A549 (cell line): ENCODE results near the gene RASGRP2. TPM values are rescaled to one million over a fixed set of nuclear protein-coding genes. Genes with fewer than 3 reads are reported as not detected.

ENCODE experiments used
- ATAC-seq, 2 experiments: fragments of 200-7000 bp in 1 of 2; fragments of >200 bp in 1 of 2; cut with Nextera tagmentation in 1 of 2; cut with Tn5 transposase in 1 of 2; 3 replicates each; pipeline versions ENCODE4 v1.8.0 to v1.9.1; 2018 to 2020; ENCODE audit warnings: mild to moderate bottlenecking in 1 of 2, moderate library complexity in 1 of 2
- CTCF ChIA-PET: fragments of 300-600 bp; sonication (Branson Sonifier 250); formaldehyde crosslinking; extraction: SDS; loops from one replicate; lab custom pipeline; 2021; ENCODE audit warnings: antibody characterized with exemption, inconsistent platforms; lab: Yijun Ruan, JAX
- POLR2A ChIA-PET: fragments of 350-600 bp; formaldehyde crosslinking; extraction: SDS; loops from one replicate; lab custom pipeline; 2021; ENCODE audit warnings: antibody characterized with exemption, inconsistent platforms; lab: Yijun Ruan, JAX
- DNase-seq, 2 experiments: peaks; one replicate each; pipeline versions ENCODE4 v3.0.0 to v3.0.0-alpha.2; 2011 to 2016; ENCODE audit warnings: low read depth in 1 of 2, low spot score in 1 of 2
- FAIRE-seq: peaks from 2 replicates; lab custom pipeline; 2011; peaks lifted over from hg19 to GRCh38; lab: Jason Lieb, UNC
- H3K27ac ChIP-seq, 2 experiments: fragments of >200 bp; sonication (Bioruptor Twin); formaldehyde crosslinking; 3 replicates each; pipeline ENCODE4 v1.5.1; 2016 to 2017
- H3K4me1 ChIP-seq: fragments of >200 bp; sonication (Bioruptor Twin); formaldehyde crosslinking; 3 replicates; pipeline ENCODE4 v1.6.1; 2016
- H3K4me2 ChIP-seq: fragments of >200 bp; sonication (Bioruptor Twin); formaldehyde crosslinking; 3 replicates; pipeline ENCODE4 v1.6.1; 2016
- H3K4me3 ChIP-seq: fragments of >200 bp; sonication (Bioruptor Twin); formaldehyde crosslinking; 3 replicates; pipeline ENCODE4 v1.5.1; 2016
- H3K9me3 ChIP-seq: fragments of >200 bp; sonication (Bioruptor Twin); formaldehyde crosslinking; 3 replicates; pipeline ENCODE4 v1.6.1; 2016
- BCL3 ChIP-seq: fragments of >200 bp; sonication (Bioruptor Twin); formaldehyde crosslinking; IDR thresholded peaks from 3 replicates; pipeline ENCODE4 v1.6.1; 2016
- BHLHE40 ChIP-seq: IDR thresholded peaks from 2 replicates; pipeline ENCODE4 v1.6.1; 2012; ENCODE audit warnings: low read depth, low read length, inconsistent platforms
- CBX8 ChIP-seq: fragments of 200-600 bp; sonication (generic); IDR thresholded peaks from 2 replicates; pipeline ENCODE4 v1.6.1; 2016
- CEBPB ChIP-seq, 2 experiments: fragments of >200 bp in 1 of 2; sonication (Bioruptor Twin) in 1 of 2; formaldehyde crosslinking in 1 of 2; IDR thresholded peaks; 2 replicates each; pipeline ENCODE4 v1.6.1; 2012 to 2016
- EHMT2 ChIP-seq: fragments of 200-600 bp; sonication (generic); IDR thresholded peaks from 2 replicates; pipeline ENCODE4 v1.6.1; 2016; ENCODE audit warnings: antibody characterized with exemption, low read depth, mild to moderate bottlenecking, moderate library complexity
- ELK1 ChIP-seq: fragments of 150-350 bp; IDR thresholded peaks from 2 replicates; pipeline ENCODE4 v1.6.1; 2014; ENCODE audit warnings: low read depth, mild to moderate bottlenecking, low read length
- EP300 ChIP-seq, 2 experiments: fragments of >200 bp; sonication (Bioruptor Twin); formaldehyde crosslinking; IDR thresholded peaks; 2 replicates in 1 of 2; 3 replicates in 1 of 2; pipeline ENCODE4 v1.6.1; 2016 to 2017
- GATA3 ChIP-seq: IDR thresholded peaks from 2 replicates; pipeline ENCODE4 v1.6.1; 2012; ENCODE audit warnings: borderline replicate concordance
- HOXA7 ChIP-seq: fragments of 250-450 bp; sonication (Bioruptor Pico); IDR thresholded peaks from 2 replicates; pipeline ENCODE4 v1.5.0; 2020; ENCODE audit warnings: mild to moderate bottlenecking, moderate library complexity
- HOXB5 ChIP-seq: fragments of 250-450 bp; sonication (Bioruptor Pico); IDR thresholded peaks from 2 replicates; pipeline ENCODE4 v1.5.0; 2020; ENCODE audit warnings: mild to moderate bottlenecking, moderate library complexity
- JUN ChIP-seq, 2 experiments: fragments of >200 bp; sonication (Bioruptor Twin); formaldehyde crosslinking; IDR thresholded peaks; 2 replicates in 1 of 2; 3 replicates in 1 of 2; pipeline ENCODE4 v1.6.1; 2016 to 2017
- KDM5A ChIP-seq: fragments of 200-600 bp; sonication (generic); IDR thresholded peaks from 2 replicates; pipeline ENCODE4 v1.6.1; 2016; ENCODE audit warnings: antibody characterized with exemption, mild to moderate bottlenecking
- MAFK ChIP-seq: fragments of 450-650 bp; IDR thresholded peaks from 2 replicates; pipeline ENCODE4 v1.6.1; 2014; ENCODE audit not compliant: partially characterized antibody
- PBX3 ChIP-seq: IDR thresholded peaks from 2 replicates; pipeline ENCODE4 v1.6.1; 2012
- PHF8 ChIP-seq: fragments of 200-600 bp; sonication (generic); IDR thresholded peaks from 2 replicates; pipeline ENCODE4 v1.6.1; 2016; ENCODE audit warnings: low read depth, mild to moderate bottlenecking, antibody characterized with exemption, moderate library complexity, borderline replicate concordance
- POLR2A ChIP-seq: IDR thresholded peaks from 2 replicates; pipeline ENCODE4 v1.6.1; 2012; ENCODE audit warnings: mild to moderate bottlenecking, low read length
- RAD21 ChIP-seq, 2 experiments: fragments of >200 bp in 1 of 2; sonication (Bioruptor Twin) in 1 of 2; formaldehyde crosslinking in 1 of 2; IDR thresholded peaks in 1 of 2; conservative IDR thresholded peaks in 1 of 2; 2 replicates in 1 of 2; 3 replicates in 1 of 2; pipeline ENCODE4 v1.6.1; 2012 to 2018; ENCODE audit warnings: inconsistent platforms in 1 of 2
- RARB ChIP-seq: fragments of 250-450 bp; sonication (Bioruptor Pico); IDR thresholded peaks from 2 replicates; pipeline ENCODE4 v1.8.0; 2021; ENCODE audit warnings: mild to moderate bottlenecking, moderate library complexity
- RFX5 ChIP-seq: fragments of 450-650 bp; IDR thresholded peaks from 2 replicates; pipeline ENCODE4 v1.7.1; 2014; ENCODE audit warnings: antibody characterized with exemption, mild to moderate bottlenecking, moderate library complexity
- SMC3 ChIP-seq: fragments of >200 bp; sonication (Bioruptor Twin); formaldehyde crosslinking; IDR thresholded peaks from 3 replicates; pipeline ENCODE4 v1.6.1; 2018; ENCODE audit warnings: inconsistent platforms
- ZSCAN20 ChIP-seq: fragments of 250-450 bp; sonication (Bioruptor Pico); IDR thresholded peaks from 2 replicates; pipeline ENCODE4 v1.8.0; 2022; ENCODE audit warnings: mild to moderate bottlenecking, moderate library complexity
- WGBS: methylation state at CpG from one replicate; pipeline ENCODE4 v1.1.6; 2017; ENCODE audit errors: missing lambda C conversion rate; 5-methylcytosine and 5-hydroxymethylcytosine counted together
- polyA plus RNA-seq, 4 experiments: library from polyadenylated mRNA; depleted of rRNA in 3 of 4; stranded (reverse); fragments of >200 nt; fragmentation: RNase III in 1 of 4; extraction: RNeasy Plus Mini Kit Qiagen cat#74134 plus additional on column Dnase treatment in 1 of 4; gene quantifications; 2 replicates in 3 of 4; 3 replicates in 1 of 4; pipeline ENCODE4 v1.2.3, GENCODE V29; 2011 to 2017

RASGRP2 gene
- polyA plus RNA-seq, 2 of the 4 experiments (the other 2 are of a cell fraction), result 0.88 to 0.89 TPM

GRCh38 chr11:64735725-64736259 lies 8.2 kb downstream of the RASGRP2 start:
- Histone ChIP-seq H3K4me3 (no peak overlapping the region), H3K27ac (no peak overlapping the region), H3K4me1 (no peaks in the 10 kb centered on the region), H3K9me3 (no peaks in the 10 kb centered on the region), H3K4me2 (no peak overlapping the region)
- peak in 1 of 2 experiments; percentile 21; a peak in 4 of 6 replicates for ATAC-seq
- no peak for DNase-seq
- POLR2A ChIA-PET, result no interaction called here
- CTCF ChIA-PET, result interaction anchor here (1.1 to 11.6 kb wide), 7 partner anchors 6 to 286 kb away, joined by 3 to 97 read pairs (median 9); partner anchors contain the start of gene RASGRP2
- TF ChIP-seq CEBPB (IDR thresholded peaks at IDR 0.05) (no peak), ELK1 (no peak), RAD21 (conservative IDR thresholded peaks at IDR 0.05 in 1 of 2, IDR thresholded peaks at IDR 0.05 in 1 of 2) (no peak), RARB (CRISPR knock-in tag) (no peak), BCL3 (no peak)
- FAIRE-seq, result no peak
- 74% methylated on average over 8 of the region's 9 CpGs for WGBS

GRCh38 chr11:64734811-64735724 lies 8.9 kb downstream of the RASGRP2 start:
- no peaks in the 10 kb centered on the region for H3K9me3 ChIP-seq
- H3K4me3 ChIP-seq, result no peak overlapping the region
- peak in 1 of 2 experiments; percentile 31; a peak in 3 of 6 replicates for ATAC-seq
- no peak overlapping the region for H3K27ac ChIP-seq
- 73% methylated on average over 13 of the region's 23 CpGs for WGBS
- H3K4me2 ChIP-seq, result no peak overlapping the region
- ChIA-PET POLR2A (no interaction called here), CTCF (interaction anchor here (1.1 to 11.6 kb wide), 6 partner anchors 7 to 286 kb away, joined by 3 to 97 read pairs (median 12); partner anchors contain the start of gene RASGRP2)
- TF ChIP-seq EHMT2, result no peak
- TF ChIP-seq MAFK, result no peak
- TF ChIP-seq CEBPB (IDR thresholded peaks at IDR 0.05), result no peak
- TF ChIP-seq HOXB5, result no peak
- TF ChIP-seq HOXA7, result no peak
- no peak for TF ChIP-seq EP300 (IDR thresholded peaks at IDR 0.05)
- no peak for DNase-seq
- H3K4me1 ChIP-seq, result no peaks in the 10 kb centered on the region
- no peak for FAIRE-seq

GRCh38 chr11:64731601-64732000 lies 12.3 kb downstream of the RASGRP2 start:
- Histone ChIP-seq H3K27ac (no peak overlapping the region), H3K4me2 (no peak overlapping the region), H3K4me1 (no peaks in the 10 kb centered on the region), H3K9me3 (no peaks in the 10 kb centered on the region), H3K4me3 (no peak overlapping the region)
- ChIA-PET POLR2A (no interaction called here), CTCF (interaction anchor here (11.6 kb wide), 1 partner anchor 10 kb away, joined by 97 read pairs; the partner anchor contains the start of gene RASGRP2)
- TF ChIP-seq POLR2A, result no peak
- no peak for TF ChIP-seq RFX5
- TF ChIP-seq EP300 (IDR thresholded peaks at IDR 0.05), result no peak
- TF ChIP-seq JUN (IDR thresholded peaks at IDR 0.05), result no peak
- no peak for TF ChIP-seq CBX8
- TF ChIP-seq EHMT2, result no peak
- TF ChIP-seq PBX3, result no peak
- TF ChIP-seq BHLHE40, result no peak
- no peak for TF ChIP-seq SMC3
- no peak for TF ChIP-seq KDM5A
- TF ChIP-seq GATA3, result no peak
- no peak for TF ChIP-seq PHF8
- no peak for TF ChIP-seq ZSCAN20 (CRISPR knock-in tag)
- no peak for TF ChIP-seq CEBPB (IDR thresholded peaks at IDR 0.05)
- TF ChIP-seq RAD21 (conservative IDR thresholded peaks at IDR 0.05 in 1 of 2, IDR thresholded peaks at IDR 0.05 in 1 of 2), result no peak
- 63% methylated on average over 3 of the region's 3 CpGs for WGBS
- DNase-seq, result no peak
- no peak for ATAC-seq
- no peak for FAIRE-seq
